IPS DF 4.7 (cell line): ENCODE results near the gene VRK1.

Experiments
- DNase-seq: peaks from one replicate; pipeline ENCODE4 v3.0.0-alpha.2; 2013; ENCODE audit warnings: low spot score; ENCODE audit errors: extremely low read depth

Gene VRK1

DNA sequence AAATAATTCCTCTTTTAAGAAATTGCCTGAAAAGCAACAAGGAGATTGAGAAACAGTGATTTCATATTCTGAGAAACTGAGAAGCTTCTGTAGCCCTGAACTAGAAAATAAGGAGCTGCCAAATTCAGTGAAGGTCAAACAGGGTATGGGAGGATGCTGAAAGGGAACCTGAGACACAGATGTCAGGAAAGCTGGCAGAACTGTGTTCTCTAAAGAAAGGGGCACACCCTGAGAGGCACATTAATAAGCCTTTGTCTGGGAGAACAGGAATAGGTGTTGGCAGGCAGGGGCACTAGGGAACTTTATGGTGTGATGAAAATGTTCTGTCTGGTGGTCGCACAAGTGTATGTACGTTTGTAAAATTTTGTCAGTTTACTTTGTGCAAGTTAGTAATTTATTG is 29.6 kb downstream of the VRK1 start:
- DNase-seq: no peak

DNA sequence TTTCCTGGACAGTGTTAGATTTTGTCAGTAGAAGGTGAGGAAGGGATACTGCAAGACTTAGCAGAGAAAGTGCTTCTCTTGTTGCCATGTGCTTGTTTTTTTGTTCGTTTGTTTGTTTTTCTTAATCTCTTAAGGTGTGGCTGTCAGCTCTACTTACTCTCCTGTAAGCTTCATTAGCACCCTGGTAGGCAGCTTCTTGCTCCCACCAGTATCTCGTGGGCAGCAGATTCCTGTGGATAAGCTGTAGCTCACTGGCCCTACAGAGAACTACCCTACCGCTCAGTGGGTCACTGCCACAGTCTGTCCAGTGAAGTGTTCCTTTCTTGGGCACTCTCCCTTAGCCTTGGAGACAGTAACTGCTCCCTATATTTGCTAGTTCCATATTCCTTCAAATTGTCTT is 30.1 kb downstream of the VRK1 start:
- DNase-seq: no peak

GRCh38 chr14:96829791-96830190 is 32.6 kb downstream of the VRK1 start:
- DNase-seq: no peak

- DNase-seq: no peak
These were observed 33.8 kb downstream of the VRK1 start for GRCh38 chr14:96830946-96831345.

DNA sequence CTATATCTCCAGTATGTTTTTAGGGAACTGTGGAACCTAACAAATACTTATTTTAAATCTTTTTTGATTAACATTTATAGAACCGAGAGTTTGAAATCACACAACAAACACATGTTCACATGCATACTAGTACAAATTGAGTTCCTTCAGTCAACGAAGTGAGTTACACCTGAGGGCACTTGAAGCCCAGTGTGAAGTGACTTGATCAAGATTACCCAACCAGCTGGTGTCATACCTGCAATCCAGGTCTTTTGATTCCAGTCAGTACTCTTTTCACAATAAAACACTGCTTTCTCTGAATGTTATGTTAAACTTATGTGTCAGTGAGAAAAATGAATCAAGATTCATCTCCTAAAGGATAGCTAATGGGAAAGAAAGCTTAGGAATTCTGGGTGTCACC is 35.2 kb downstream of the VRK1 start:
- no peak for DNase-seq

GRCh38 chr14:96838449-96838848 is 41.3 kb downstream of the VRK1 start:
- no peak for DNase-seq

DNA sequence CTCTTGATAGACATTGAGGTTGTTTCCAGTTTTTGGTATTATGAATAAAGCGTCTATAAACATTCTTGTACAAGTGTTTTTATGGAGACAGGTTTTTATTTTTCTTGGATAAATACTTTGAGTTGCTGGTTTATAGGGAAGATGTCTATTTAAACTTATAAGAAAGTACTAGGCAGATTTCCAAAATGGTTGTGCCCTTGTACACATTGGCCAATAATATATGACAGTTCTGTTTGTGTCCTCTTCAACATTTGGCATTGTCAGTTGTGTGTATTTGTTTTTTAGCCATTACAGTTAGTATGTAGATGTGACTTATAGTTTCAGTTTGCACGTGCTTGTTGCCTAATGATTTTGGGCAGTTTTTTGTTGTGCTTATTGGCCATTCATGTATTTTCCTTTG is 42.1 kb downstream of the VRK1 start:
- DNase-seq: no peak

GRCh38 chr14:96843137-96843536 is 46.0 kb downstream of the VRK1 start:
- DNase-seq: no peak

DNA sequence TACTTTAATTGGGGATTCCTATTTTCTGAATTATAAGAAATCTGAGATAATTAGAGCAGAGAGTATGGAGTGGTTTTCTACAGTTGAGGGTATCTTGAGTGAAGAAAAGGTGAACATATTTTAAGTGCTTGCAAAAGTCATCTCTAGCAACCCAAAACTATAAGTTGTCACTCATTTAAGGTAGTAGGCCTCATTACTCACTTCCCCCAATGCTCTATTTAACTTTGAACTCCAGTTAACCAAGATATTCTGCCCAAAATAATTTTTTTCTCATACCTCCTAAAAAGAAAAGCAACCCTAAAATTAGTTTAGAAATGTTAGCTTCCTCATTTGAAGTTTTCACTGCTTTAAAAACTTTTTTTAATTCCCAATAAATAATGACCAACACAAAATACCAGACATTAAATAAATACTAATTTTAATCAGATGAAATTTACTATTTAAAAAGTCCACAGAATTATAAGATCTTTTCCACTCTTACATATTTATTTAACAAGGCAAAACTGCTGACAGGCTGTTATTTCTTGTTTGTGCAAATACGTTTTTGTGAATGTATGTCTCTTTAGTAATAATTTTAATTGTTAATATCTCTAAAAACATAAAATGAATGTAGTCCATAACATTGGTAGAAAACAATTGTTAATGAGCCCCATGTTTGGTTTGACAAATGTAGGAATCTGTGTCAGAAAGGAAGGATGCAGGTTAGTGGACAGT is 47.8 kb downstream of the VRK1 start:
- DNase-seq: no peak

DNA sequence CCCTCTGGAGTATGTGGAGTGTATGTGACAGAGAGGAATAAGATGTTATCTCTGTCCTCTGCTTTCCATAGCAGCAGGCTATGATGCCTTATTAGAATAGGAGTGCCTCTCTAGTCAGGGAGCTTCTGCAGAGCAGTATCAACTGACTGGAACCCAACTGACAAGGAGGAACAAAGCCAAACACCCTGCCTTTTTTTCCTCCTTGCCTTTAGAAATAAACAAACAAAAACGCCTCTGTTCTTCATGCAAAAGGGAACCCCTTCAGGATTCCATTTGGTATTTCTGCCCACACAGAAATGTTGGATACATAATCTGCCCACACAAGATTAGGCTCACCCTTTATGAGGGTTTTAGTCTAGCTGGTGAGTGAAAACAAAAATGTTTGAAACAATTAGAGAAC is 50.3 kb downstream of the VRK1 start:
- DNase-seq: no peak

- no peak for DNase-seq
These were observed 50.8 kb downstream of the VRK1 start for GRCh38 chr14:96848011-96848410.

DNA sequence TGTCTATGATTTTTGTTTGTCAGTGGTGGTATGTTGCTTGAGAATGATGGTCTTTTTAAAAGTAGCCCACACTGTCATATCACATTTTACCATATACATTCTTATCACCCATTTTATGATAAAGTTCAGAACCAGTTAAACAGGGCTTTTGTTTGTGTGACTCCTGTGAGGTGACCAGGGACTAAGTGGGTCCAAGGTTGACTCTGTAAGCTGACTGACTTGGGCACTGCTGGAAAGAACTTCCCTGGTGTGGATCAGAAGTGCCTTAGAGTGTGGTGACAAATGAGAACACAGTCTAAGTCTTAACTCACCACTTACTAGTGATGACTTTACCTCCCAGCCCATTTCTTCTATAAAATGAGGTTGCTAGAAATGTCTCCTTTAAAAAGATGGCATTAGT is 52.6 kb downstream of the VRK1 start:
- no peak for DNase-seq

DNA sequence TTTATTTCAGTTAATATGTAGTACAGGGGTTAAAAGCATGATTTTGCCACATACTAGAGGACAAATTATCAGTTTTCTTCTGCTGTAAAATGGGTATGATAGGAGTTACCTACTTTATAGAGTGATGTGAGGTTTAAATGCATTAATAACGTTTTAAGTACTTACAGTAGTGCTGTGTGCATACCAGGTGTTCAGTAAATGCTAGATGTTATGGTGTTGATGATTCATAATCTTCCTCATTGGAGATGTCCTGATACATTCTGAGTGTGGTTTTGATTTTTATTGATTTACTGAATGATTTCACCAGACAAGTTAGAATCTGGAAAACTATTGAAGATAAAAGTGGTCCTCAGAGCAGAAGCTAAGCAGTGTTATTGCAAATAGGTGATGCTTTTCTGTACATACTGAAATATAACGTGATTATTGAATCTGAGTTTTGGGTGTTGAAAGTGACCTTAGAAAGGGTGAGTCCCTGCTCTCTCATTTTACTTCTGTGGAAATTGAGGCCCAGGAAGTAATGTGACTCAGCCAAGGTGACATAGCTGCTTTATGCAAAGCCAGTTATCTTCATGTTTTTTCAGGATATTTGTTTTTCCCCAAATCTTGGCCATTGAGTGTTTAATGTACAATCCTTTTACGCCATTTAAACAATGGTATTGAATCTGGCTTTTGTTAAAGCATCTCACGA is 54.7 kb downstream of the VRK1 start:
- no peak for DNase-seq

DNA sequence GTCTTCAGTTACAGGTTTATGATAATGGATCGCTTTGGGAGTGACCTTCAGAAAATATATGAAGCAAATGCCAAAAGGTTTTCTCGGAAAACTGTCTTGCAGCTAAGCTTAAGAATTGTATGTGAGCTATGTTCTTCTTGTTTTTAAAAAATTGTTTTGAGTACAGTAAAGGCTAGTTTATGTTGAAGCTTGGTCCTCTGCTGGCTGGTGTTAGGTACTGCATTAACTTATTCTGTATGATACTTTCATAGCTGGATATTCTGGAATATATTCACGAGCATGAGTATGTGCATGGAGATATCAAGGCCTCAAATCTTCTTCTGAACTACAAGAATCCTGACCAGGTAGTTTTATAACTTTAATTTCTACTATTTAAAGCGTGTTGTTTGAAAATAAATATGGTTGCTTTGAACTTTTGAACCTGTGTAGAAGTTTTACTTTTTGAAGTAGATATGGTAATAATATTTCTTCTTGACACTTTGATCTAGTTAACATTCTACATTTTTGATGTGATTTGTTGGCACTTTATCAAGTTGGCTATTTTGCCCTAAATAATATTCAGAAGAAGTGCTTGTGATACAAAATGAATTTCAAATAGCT is 55.7 kb downstream of the VRK1 start:
- no peak for DNase-seq

GRCh38 chr14:96858643-96859042 is 61.5 kb downstream of the VRK1 start:
- DNase-seq: no peak

DNA sequence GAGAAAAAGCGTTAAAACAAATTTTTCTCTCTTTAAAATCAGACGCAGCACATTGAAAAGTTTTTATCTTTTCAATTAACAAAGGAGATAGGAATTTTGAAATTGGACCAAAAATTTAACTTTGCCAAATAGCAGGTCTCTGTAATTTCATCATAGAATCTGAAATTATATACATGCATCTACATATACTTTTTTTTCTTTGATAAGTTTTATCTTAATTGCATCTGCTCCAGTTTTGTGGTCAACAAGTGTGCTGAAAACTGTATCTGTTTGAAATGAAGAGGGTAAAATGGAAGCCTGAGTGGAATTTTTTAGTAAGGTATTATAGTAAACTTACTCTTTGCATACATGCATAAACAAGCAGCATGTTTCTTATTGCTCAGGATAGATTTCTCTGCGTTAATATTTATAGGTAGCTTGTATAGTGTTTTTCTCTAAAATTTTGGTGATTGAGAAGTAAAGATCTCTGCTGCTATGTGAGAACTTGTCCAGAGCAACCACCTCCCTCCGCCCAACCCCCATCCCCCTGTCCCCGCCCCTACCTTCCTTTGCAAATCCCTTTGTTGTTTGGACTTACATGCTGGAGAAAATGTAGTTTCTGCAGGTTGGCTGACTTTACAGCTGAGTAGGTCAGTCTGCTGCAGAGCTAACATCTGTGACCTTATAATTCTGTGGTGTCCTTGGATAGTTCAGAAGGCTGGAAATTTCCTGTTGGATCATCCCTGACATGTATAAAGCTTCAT is 64.6 kb downstream of the VRK1 start:
- no peak for DNase-seq

- no peak for DNase-seq
These were observed 66.3 kb downstream of the VRK1 start for GRCh38 chr14:96863327-96863985.

DNA sequence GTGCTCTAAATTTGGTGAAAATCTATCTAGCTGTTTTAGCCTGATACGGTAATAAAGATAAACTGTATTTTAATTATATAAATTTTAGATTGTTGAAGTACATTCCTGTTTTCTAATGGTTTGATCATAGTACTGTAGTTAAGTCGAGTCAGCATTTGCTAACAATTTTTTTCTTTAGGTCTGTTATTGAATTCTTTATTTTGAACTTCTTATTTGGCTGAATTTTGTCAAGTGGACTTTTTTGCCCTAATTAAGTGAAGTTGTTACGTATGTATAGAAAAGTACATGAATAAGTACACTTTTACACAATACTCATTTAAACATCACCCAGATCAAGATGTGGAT is 66.8 kb downstream of the VRK1 start:
- no peak for DNase-seq

DNA sequence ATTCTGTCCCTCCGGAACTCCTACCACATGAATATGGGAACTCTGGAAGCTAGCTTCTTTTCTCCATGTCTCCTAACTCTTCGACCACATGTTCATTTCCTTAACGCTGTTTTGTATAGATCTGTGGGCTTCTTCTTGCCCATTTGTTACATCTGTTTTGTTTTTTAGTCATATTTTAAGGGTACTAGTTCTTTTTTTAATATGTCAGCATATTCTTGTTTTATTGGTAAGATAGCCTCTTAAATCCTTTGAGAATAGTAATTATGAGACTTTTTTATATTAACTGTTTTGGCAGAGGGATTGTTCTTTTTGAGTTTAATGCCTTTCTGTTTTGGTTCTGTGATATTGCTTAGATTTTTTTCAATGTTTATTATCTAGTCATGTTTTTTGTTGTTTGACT is 70.5 kb downstream of the VRK1 start:
- DNase-seq: no peak

- no peak for DNase-seq
These were observed 76.9 kb downstream of the VRK1 start for GRCh38 chr14:96874127-96874526.

DNA sequence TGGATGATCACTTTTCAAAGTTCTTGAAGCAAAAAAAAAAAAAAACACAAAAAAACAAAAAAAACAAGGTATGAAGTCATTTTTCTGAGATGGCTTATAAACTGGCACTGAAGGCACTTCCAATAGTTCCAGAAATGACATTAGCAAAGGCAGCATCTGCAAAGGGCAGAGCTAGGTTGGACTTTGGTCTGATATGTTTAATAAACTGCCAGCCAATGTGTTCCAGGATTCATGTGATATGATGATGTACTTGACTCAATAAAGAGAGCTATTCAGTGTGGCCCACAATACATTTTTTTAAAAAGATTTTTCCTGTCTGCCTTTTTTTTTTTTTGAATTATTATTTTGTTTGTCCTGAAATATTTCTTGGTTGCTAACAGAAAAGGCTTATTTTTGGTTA is 79.6 kb downstream of the VRK1 start:
- no peak for DNase-seq

DNA sequence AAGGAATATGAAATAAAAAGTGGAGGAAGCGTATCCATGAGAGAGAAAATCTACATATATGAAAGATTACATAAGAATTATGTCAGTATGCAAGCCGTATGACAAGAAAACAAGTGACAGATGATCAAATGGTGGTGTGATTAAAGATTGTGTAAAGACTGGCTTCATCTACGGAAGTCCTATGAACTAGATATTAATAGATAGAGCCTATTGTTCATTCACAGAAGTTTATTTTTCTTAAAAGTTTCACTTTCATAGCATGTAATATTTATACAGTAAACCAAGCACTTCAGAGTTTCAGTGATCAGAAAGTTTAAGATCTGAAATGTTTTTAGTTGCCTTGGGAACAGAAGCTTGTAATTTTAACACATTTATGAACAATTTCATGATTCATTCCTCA is 84.5 kb downstream of the VRK1 start:
- no peak for DNase-seq
